CD14-positive monocyte (primary cell): Measurements from ENCODE around the gene CFAP61. TPM values are rescaled to one million over a fixed set of nuclear protein-coding genes. Genes with fewer than 3 reads are reported as not detected.
A peak's percentile ranks its signal among the peaks of the same experiment; 100 is the strongest.

Experiments
- DNase-seq, 3 donors: peaks; one replicate each; pipeline ENCODE4 v3.0.0-alpha.2; 2011 to 2022
- H2AFZ ChIP-seq: 2 replicates; pipeline ENCODE4 v1.6.0; 2012; ENCODE audit warnings: mild to moderate bottlenecking, low read depth, low read length, inconsistent platforms; ENCODE audit not compliant: insufficient read depth, poor library complexity, severe bottlenecking
- H3K27ac ChIP-seq, 2 donors: 1 replicate in 1 of 2; 2 replicates in 1 of 2; pipeline ENCODE4 v1.5.1; 2012 to 2013; ENCODE audit warnings: low read length in 2 of 2, control low read depth in 1 of 2, inconsistent platforms in 1 of 2, low read depth in 1 of 2, mild to moderate bottlenecking in 1 of 2
- H3K27me3 ChIP-seq, 2 donors: one replicate each; pipeline versions ENCODE4 v1.6.0 to v1.6.1; 2011 to 2013; ENCODE audit warnings: low read length in 2 of 2; ENCODE audit not compliant: control insufficient read depth in 2 of 2, insufficient read depth in 2 of 2
- H3K36me3 ChIP-seq, 2 donors: replicated peaks in 1 of 2; 1 replicate in 1 of 2; 2 replicates in 1 of 2; pipeline versions ENCODE4 v1.5.1 to v1.6.1; 2012 to 2013; ENCODE audit warnings: low read length in 2 of 2, control low read depth in 1 of 2, inconsistent platforms in 1 of 2, mild to moderate bottlenecking in 1 of 2; ENCODE audit not compliant: insufficient read depth in 2 of 2, control insufficient read depth in 1 of 2
- H3K4me1 ChIP-seq, 2 donors: 1 replicate in 1 of 2; 2 replicates in 1 of 2; pipeline versions ENCODE4 v1.5.1 to v1.6.1; 2012 to 2013; ENCODE audit warnings: low read length in 2 of 2, control low read depth in 1 of 2, inconsistent platforms in 1 of 2, mild to moderate bottlenecking in 1 of 2, moderate library complexity in 1 of 2; ENCODE audit not compliant: insufficient read depth in 2 of 2, control insufficient read depth in 1 of 2
- H3K4me2 ChIP-seq: replicated peaks from 2 replicates; pipeline ENCODE3; 2012; ENCODE audit warnings: low read length, moderate library complexity, mild to moderate bottlenecking; ENCODE audit not compliant: poor library complexity, severe bottlenecking; ENCODE audit errors: extremely low read depth
- H3K4me3 ChIP-seq, 3 experiments: fragments of 200-600 bp in 1 of 3; sonication (generic) in 1 of 3; replicated peaks in 1 of 3; 1 replicate in 2 of 3; 2 replicates in 1 of 3; pipeline ENCODE4 v1.5.1; 2011 to 2013; ENCODE audit warnings: low read length in 3 of 3, mild to moderate bottlenecking in 3 of 3, control low read depth in 2 of 3, low read depth in 2 of 3, inconsistent platforms in 1 of 3, moderate library complexity in 1 of 3
- H3K79me2 ChIP-seq: 2 replicates; pipeline ENCODE4 v1.6.0; 2012; ENCODE audit warnings: mild to moderate bottlenecking, control low read depth, inconsistent platforms, low read length, moderate library complexity; ENCODE audit not compliant: insufficient read depth
- H3K9ac ChIP-seq: 2 replicates; pipeline ENCODE4 v1.6.0; 2017; ENCODE audit warnings: low read length, mild to moderate bottlenecking; ENCODE audit not compliant: insufficient read depth, poor library complexity, severe bottlenecking
- H3K9me3 ChIP-seq, 2 donors: replicated peaks in 1 of 2; 1 replicate in 1 of 2; 2 replicates in 1 of 2; pipeline versions ENCODE4 v1.5.1 to v1.6.1; 2012 to 2013; ENCODE audit warnings: low read length in 2 of 2, control low read depth in 1 of 2; ENCODE audit not compliant: control insufficient read depth in 1 of 2, insufficient read depth in 1 of 2
- H4K20me1 ChIP-seq: 2 replicates; pipeline ENCODE4 v1.6.0; 2012; ENCODE audit warnings: mild to moderate bottlenecking, low read length, control low read depth, moderate library complexity; ENCODE audit not compliant: insufficient read depth
- H3K27ac Mint-ChIP-seq, 7 donors: one replicate each; pipeline ENCODE4 v1.8.0; 2020; ENCODE audit warnings: mild to moderate bottlenecking in 7 of 7, mixed read lengths in 7 of 7, moderate library complexity in 6 of 7, inconsistent platforms in 2 of 7
- H3K27me3 Mint-ChIP-seq, 3 donors: one replicate each; pipeline ENCODE4 v1.8.0; 2021 to 2022; ENCODE audit warnings: low read depth in 3 of 3, mild to moderate bottlenecking in 3 of 3, mixed read lengths in 3 of 3, moderate library complexity in 3 of 3, inconsistent platforms in 1 of 3
- H3K36me3 Mint-ChIP-seq, 2 donors: one replicate each; pipeline ENCODE4 v1.8.0; 2020; ENCODE audit warnings: mixed read lengths in 2 of 2, inconsistent platforms in 1 of 2, mild to moderate bottlenecking in 1 of 2
- H3K4me1 Mint-ChIP-seq: one replicate; pipeline ENCODE4 v1.8.0; 2020; ENCODE audit warnings: mild to moderate bottlenecking, mixed read lengths
- H3K4me3 Mint-ChIP-seq, 2 donors: one replicate each; pipeline ENCODE4 v1.8.0; 2020; ENCODE audit warnings: mild to moderate bottlenecking in 2 of 2, mixed read lengths in 2 of 2, moderate library complexity in 1 of 2
- H3K9me3 Mint-ChIP-seq, 7 donors: one replicate each; pipeline ENCODE4 v1.8.0; 2020 to 2022; ENCODE audit warnings: mixed read lengths in 7 of 7, mild to moderate bottlenecking in 6 of 7, moderate library complexity in 6 of 7, inconsistent platforms in 2 of 7
- CTCF ChIP-seq: fragments of 200-600 bp; IDR thresholded peaks from one replicate; pipeline ENCODE4 v1.8.0; 2022; ENCODE audit warnings: antibody characterized with exemption, mild to moderate bottlenecking
- WGBS: methylation state at CpG from one replicate; pipeline ENCODE4 v1.1.5; 2013; ENCODE audit warnings: missing lambda C conversion rate; ENCODE audit not compliant: insufficient coverage; 5-methylcytosine and 5-hydroxymethylcytosine counted together
- intact Hi-C, 2 donors: fragments of 100-400 bp; cut with micrococcal nuclease; formaldehyde crosslinking; loops; one replicate each; pipeline versions ENCODE4 v1.15.0 to v1.15.1; 2023
- polyA plus RNA-seq, 3 donors: library from polyadenylated mRNA; depleted of rRNA in 1 of 3; unstranded in 2 of 3; stranded (reverse) in 1 of 3; fragments of 300-500 nt in 2 of 3; fragments of >200 nt in 1 of 3; fragmentation: Illumina TruSeq in 2 of 3; gene quantifications; 1 replicate in 2 of 3; 2 replicates in 1 of 3; pipeline ENCODE4 v1.2.3, GENCODE V29; 2012 to 2021

Gene CFAP61
- polyA plus RNA-seq, 3 donors = not detected

GRCh38 chr20:20023395-20023794 lies 28.9 kb upstream of the CFAP61 start:
- Mint-ChIP-seq H3K4me1 (peaks cover 33% of the 10 kb centered on the region), H3K27ac (peak overlapping the region in 1 of 7 donors; percentile 5), H3K9me3 (no peaks in the 10 kb centered on the region), H3K36me3 (peaks cover 27 to 70% of the 10 kb centered on the region in 2 donors), H3K4me3 (no peak overlapping the region), H3K27me3 (no peaks in the 10 kb centered on the region)
- intact Hi-C loops = no loop called here
- H3K4me3 ChIP-seq = no peak overlapping the region
- H4K20me1 ChIP-seq = peaks cover 69% of the 10 kb centered on the region
- DNase-seq = no peak
- H3K36me3 ChIP-seq = peaks cover 36 to 72% of the 10 kb centered on the region in 2 donors
- no peak overlapping the region for H3K4me2 ChIP-seq
- H2AFZ ChIP-seq = no peak overlapping the region
- WGBS = no CpG with 5 or more reads among the region's 3 CpGs
- no peaks in the 10 kb centered on the region for H3K9me3 ChIP-seq
- no peak for TF ChIP-seq CTCF
- H3K27me3 ChIP-seq = no peaks in the 10 kb centered on the region
- no peak overlapping the region for H3K9ac ChIP-seq
- peaks cover 97% of the 10 kb centered on the region for H3K79me2 ChIP-seq
- peaks cover 16 to 19% of the 10 kb centered on the region in 2 donors for H3K4me1 ChIP-seq
- H3K27ac ChIP-seq = no peak overlapping the region

GRCh38 chr20:20024942-20025341 lies 27.4 kb upstream of the CFAP61 start:
- Histone ChIP-seq H3K4me1 (peaks cover 8% of the 10 kb centered on the region in 2 donors), H3K36me3 (peaks cover 49 to 80% of the 10 kb centered on the region in 2 donors), H3K79me2 (peaks cover 87% of the 10 kb centered on the region), H3K4me2 (no peak overlapping the region), H3K27me3 (no peaks in the 10 kb centered on the region), H3K9me3 (no peaks in the 10 kb centered on the region), H3K4me3 (no peak overlapping the region), H3K27ac (no peak overlapping the region), H2AFZ (no peak overlapping the region), H3K9ac (no peak overlapping the region), H4K20me1 (peaks cover 65% of the 10 kb centered on the region)
- peak overlapping the region in 1 of 7 donors; percentile 69 for H3K27ac Mint-ChIP-seq
- no peaks in the 10 kb centered on the region for H3K27me3 Mint-ChIP-seq
- peaks cover 36 to 74% of the 10 kb centered on the region in 2 donors for H3K36me3 Mint-ChIP-seq
- no peak for TF ChIP-seq CTCF
- peaks cover 18% of the 10 kb centered on the region for H3K4me1 Mint-ChIP-seq
- no peaks in the 10 kb centered on the region for H3K9me3 Mint-ChIP-seq
- DNase-seq = no peak
- intact Hi-C loops = no loop called here
- H3K4me3 Mint-ChIP-seq = no peak overlapping the region
